Astrocyte of the spinal cord (primary cell): Measurements from ENCODE around the gene ENOX2.
"Not testable (repeated sequence)": the region's sequence is repeated elsewhere in the genome, so short reads cannot be mapped to it uniquely, and the experiment has no call there.

Source experiments
- DNase-seq: peaks from one replicate; pipeline ENCODE4 v3.0.0; 2011; ENCODE audit warnings: low read depth, low spot score
- H3K4me3 ChIP-seq: 2 replicates; pipeline ENCODE4 v1.5.1; 2011; ENCODE audit warnings: low read depth, mild to moderate bottlenecking, low read length, moderate library complexity
- in situ Hi-C: cut with HindIII; loops from 2 replicates; pipeline ENCODE4 v1.10.0; 2017; ENCODE audit warnings: low sequenced_read_pairs
- TF ChIP-seq, protein P1 (sequence below): IDR thresholded peaks from 2 replicates; pipeline ENCODE4 v1.5.1; 2012; ENCODE audit warnings: low read depth, mild to moderate bottlenecking, low read length, inconsistent platforms

Gene ENOX2

DNA sequence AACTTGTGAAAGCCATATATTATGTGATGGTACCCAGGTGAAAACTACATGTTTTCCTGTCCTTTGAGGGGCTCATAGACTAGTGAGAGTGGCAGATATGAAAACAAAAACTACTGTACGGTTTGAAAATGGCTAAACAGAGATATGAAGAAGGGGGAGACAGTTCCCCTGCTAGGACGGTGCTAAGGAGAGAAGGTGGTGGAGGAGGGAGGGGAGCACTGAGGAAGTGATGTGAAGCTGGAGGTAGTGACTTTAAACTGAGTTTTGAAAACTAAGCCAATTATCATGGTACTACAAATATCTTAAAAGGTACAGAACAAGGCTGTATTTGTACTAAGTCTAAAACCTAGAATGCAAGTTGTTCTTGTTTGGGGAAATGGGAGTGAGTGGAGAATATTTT lies 188.3 kb downstream of the ENOX2 start:
- DNase-seq = no peak
- H3K4me3 ChIP-seq = no peak overlapping the region
- in situ Hi-C loops = no loop called here
- TF ChIP-seq, protein P1, sequence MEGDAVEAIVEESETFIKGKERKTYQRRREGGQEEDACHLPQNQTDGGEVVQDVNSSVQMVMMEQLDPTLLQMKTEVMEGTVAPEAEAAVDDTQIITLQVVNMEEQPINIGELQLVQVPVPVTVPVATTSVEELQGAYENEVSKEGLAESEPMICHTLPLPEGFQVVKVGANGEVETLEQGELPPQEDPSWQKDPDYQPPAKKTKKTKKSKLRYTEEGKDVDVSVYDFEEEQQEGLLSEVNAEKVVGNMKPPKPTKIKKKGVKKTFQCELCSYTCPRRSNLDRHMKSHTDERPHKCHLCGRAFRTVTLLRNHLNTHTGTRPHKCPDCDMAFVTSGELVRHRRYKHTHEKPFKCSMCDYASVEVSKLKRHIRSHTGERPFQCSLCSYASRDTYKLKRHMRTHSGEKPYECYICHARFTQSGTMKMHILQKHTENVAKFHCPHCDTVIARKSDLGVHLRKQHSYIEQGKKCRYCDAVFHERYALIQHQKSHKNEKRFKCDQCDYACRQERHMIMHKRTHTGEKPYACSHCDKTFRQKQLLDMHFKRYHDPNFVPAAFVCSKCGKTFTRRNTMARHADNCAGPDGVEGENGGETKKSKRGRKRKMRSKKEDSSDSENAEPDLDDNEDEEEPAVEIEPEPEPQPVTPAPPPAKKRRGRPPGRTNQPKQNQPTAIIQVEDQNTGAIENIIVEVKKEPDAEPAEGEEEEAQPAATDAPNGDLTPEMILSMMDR = no peak

DNA sequence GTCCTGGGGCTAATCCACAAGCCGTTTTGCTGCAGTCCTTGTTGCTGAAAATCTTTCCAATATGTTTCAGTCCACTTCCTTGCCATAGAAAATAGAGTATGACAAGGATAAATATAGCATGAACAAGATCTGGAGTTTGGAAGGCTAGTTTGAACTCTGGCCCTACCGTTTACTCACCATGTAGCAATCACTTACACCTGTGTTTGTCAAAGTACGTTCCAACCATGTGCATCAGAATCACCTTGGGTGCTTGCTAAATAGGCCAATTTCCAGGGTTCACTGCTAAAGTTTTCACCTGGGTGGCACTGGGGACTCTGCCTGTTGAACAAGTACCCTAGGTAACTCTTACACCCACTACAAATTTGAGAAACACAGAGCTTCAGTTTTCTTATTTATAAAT lies 188.9 kb downstream of the ENOX2 start:
- H3K4me3 ChIP-seq = no peak overlapping the region
- TF ChIP-seq, protein P1 = no peak
- in situ Hi-C loops = no loop called here
- DNase-seq = no peak

DNA sequence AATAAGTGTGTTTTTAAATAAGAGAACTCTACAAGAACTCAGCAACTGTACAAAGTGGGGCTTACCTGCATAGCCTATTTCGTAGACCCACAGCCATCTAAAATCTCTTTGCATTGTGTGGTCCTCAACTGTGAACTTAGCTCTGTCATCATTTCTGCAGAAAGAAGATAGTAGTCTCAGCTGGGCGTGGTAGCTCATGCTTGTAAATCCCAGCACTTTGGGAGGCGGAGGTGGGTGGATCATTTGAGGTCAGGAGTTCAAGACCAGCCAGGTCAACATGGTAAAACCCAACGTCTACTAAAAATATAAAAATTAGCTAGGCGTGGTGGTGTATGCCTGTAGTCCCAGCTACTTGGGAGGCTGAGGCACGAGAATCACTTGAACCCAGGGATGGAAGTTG lies 193.8 kb downstream of the ENOX2 start:
- in situ Hi-C loops, H3K4me3 ChIP-seq, DNase-seq: not testable (repeated sequence)

DNA sequence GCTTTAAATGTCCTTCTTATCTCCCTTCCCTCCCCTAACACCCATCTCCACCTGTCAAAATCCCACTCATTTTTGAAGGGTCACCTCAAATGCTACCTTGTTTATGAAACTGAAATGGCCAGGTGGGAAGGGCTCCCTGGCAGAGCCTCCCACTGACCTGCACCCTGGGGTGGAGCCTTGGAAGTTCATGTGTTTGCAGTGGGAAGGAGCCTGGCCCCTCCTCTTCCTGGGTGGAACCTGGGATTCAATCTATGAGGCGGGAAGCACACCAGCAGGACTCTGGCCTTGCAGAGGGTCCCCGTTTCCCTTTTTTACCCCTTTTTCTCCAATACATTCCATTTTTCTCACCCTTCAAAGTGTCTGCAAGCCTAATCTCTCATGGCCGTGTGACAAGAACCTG lies 197.4 kb downstream of the ENOX2 start:
- no peak for DNase-seq
- in situ Hi-C loops = no loop called here
- TF ChIP-seq, protein P1 = no peak
- H3K4me3 ChIP-seq = no peak overlapping the region

DNA sequence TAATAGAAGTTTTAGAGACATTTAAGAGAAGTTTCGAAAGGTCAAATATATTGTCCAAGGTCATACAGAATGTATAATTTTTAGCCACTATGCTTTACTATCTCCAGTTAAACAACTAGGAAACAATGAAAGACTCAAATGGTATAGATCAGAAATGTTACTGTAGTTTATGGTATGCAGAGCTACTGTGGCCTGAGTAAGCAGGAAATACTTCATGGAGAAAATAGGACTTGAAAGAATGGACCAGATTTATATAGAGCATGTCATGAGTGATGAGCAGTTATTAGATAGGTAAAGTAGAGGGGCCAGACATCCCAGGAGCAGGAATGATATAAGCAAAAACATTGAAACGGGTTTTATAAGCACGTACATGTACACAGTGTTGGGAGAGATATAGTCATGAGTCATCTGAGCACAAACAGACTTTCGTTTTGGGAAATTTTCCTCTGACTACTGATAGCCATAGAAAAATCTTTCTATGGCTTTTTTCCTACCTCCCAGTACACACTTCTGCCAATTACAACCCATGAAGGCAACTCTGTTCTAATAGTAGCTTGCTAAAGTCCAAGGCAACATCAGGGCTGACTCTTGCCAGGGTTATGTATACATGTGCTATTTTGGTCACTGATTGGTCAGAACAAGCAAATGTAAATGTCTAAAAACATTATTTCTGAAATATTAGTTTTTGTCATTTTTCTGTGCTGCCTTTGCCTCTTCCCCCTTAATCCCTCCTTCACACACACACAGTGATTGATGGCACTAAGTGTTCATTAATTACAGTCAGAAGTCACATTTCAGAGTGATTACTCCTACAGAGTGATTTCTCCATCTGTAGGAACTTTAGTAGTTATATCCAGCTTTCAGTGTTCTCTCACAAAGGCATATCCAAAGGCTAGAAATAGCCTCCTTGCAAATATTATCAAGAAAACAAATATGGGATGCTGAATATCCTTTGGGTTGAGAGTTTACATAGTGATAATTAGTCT lies 198.7 kb downstream of the ENOX2 start:
- TF ChIP-seq, protein P1 = no peak
- peak; percentile 18 for DNase-seq
- H3K4me3 ChIP-seq = no peak overlapping the region
- in situ Hi-C loops = no loop called here

DNA sequence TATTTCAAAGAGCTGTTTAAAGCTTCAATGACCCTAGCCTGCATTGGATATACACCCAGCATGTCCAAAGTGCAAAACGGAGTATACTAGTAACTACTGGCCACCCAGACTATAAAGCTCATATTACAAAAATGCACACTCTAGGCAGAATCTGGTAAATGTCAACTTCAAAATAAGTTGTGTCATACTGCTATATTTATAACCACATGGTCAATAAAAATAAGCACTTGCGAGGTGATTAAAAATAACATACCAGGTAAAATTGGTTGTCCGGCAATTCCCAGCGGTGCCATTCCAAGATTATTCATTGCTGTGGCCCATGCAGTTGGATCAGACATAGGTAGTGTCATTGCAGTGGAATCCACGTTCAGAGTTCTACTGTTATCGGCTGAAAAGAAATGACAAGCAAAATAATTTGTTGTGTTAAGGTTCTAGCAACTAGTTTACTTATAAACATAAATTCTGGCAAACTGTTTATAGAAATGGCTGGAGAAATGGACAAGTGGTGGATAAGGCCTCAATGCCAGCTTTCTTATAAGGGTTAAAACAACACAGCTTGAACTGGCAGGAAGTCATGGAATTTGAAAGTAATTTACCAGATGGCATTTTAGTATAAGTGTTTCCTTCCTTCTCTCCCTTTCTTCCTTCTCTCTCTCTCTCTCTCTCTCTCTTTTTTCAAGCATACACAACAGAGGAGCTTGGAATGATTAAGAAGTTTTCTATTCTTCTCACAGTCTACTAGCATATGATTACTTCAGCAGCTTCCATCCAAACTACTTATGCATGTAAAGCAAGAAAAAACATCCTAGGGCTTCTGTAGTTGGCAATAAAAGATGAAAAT lies 199.9 kb downstream of the ENOX2 start:
- TF ChIP-seq, protein P1 = no peak
- in situ Hi-C loops = no loop called here
- DNase-seq = no peak
- no peak overlapping the region for H3K4me3 ChIP-seq
